IPS-18c (cell line): ENCODE measurements around the gene NEK10.

Experiments used
- H3K4me3 ChIP-seq: 2 replicates; pipeline ENCODE4 v1.7.0; 2013; ENCODE audit warnings: low read depth, mild to moderate bottlenecking, low read length, moderate library complexity; ENCODE audit not compliant: insufficient read depth
- H3K9me3 ChIP-seq: one replicate; pipeline ENCODE4 v1.6.1; 2013; ENCODE audit warnings: mild to moderate bottlenecking, low read length, moderate library complexity; ENCODE audit not compliant: control insufficient read depth, insufficient read depth

The NEK10 gene

DNA sequence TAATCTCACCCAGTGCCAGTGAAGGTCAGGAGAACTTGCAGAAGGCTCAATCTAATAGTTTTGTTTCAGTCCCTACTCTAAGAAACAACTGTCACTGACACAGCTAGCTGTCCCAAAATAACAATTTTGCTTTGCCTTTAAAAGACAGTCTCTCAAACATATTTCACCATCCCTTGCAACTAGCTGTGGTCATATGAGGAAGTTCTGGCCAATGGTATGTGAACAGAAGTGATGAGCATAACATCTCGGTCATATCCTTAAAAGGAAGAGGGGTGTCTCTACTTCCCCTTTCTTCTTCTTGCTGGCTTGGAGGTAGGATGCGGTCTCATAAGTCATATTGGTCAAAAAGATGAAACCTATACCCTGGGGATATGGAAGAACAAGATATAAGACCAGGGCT lies 198.1 kb downstream of the NEK10 start:
- Histone ChIP-seq H3K9me3 (no peaks in the 10 kb centered on the region), H3K4me3 (no peak overlapping the region)

DNA sequence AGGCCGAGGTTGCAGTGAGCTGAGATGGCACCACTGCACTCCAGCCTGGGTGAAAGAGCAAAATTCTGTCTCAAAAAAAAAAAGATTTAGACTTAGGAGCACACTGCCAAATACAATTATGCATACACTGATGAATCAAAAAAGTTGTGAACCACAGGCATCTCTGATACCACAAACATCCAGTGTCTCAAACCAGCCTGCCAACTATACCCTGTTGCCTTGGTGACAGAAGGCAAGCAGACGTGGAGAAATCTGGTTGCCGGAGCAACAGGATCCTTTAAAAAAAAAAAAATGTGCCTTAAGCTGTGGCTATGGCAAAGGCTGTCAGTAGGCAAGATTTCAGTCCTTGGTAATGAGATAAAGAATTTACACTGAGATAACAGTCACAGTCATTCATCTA lies 202.3 kb downstream of the NEK10 start:
- Histone ChIP-seq H3K4me3 (no peak overlapping the region), H3K9me3 (no peaks in the 10 kb centered on the region)

DNA sequence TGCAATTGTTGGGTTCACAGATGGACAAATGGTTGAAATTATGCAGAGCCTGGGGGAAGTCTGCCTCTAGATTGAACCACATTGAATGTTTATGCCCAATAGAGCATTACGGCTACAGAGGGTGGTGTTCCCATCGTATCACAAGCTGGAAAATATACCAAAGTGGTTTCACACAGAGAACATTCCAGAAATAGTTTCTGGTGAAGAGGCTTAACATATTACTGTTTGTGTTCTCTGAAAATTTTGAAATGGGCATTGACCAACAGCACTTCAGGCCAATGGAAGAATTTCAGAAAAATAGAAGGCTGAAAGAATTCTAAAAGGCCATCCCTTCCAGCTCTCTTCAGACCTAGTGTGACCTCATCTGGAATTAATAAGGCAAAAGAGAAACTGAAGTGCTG lies 203.9 kb downstream of the NEK10 start:
- Histone ChIP-seq H3K9me3 (no peaks in the 10 kb centered on the region), H3K4me3 (no peak overlapping the region)

DNA sequence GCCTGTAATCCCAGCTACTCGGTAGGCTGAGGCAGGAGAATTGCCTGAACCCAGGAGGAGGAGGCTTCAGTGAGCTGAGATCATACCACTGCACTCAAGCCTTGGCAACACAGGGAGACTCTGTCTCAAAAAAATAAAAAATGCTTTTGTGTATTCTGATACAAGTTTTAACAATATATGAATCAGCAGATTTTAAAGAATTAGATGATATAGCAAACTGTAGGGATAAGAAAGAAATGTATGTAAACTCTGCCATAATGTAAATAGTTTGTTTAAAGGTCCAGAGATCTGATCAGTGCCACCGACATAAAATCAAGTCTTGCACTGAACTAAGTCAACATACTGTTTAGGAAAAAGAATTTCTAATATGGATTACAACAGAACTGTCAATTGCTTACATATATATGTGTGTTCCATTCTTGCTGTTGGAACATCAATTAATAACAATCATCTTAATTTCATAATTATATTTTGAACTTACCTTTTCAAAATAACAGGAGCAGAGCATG lies 208.3 kb downstream of the NEK10 start:
- H3K4me3 ChIP-seq: no peak overlapping the region

DNA sequence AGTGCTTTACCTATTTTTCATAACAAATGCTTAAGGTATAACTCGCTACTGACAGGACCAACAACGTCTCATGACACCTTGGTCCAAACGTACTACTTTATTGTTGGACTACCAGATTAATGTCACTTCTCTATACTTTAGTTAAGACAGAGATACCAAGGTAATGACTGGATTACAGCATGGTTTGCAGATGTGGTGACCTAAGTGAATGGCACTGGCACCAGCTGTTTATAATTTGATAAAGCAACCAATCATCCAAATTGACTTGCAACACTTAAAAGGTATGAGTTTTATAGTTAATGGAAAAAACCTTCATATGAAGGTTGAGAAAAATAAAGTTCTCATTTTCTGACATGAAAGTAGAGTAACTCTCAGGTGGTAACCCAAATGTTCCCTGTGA lies 209.0 kb downstream of the NEK10 start:
- no peak overlapping the region for H3K4me3 ChIP-seq
- no peaks in the 10 kb centered on the region for H3K9me3 ChIP-seq

More for the DNA sequence above, 208.3 kb downstream of the NEK10 start:
- H3K9me3 ChIP-seq: no peaks in the 10 kb centered on the region

DNA sequence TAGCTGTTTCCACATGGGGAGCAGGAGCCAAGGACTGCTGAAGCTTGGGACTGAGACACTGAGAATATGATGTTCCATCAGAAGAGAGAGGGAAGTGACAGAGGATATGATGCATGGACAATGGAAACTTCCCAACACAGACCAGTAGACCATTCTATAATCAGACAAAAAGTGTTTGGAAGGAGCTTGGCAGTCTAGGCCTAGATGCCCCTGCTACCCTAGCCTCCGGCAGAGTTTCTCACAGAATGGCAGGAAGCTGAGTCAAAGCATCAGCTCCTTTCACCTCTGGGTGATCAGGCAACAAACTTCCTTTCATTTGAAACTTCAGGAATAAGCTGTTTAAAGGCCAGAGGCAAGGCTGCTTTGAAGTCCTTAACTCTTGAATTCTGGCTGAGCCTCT lies 222.0 kb downstream of the NEK10 start:
- Histone ChIP-seq H3K9me3 (no peaks in the 10 kb centered on the region), H3K4me3 (no peak overlapping the region)

DNA sequence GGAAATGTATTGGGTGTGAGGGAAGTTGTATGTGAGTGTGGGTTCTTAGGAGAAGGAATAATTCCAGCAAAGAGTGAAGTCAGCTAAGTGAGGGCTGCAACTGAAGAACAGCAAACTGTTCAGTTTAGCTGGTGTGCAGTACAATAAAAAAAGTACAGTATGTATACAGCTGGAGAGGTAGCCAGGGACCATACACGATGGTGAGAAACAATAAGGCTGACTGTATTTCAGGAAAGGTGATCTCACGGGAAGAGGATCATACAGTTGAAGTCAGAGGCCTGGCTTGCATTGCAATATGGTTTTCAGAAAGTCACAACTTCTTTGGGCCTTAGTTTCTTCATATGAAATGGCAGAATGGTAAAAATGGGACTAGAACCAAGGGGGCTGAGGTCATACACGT lies 222.4 kb downstream of the NEK10 start:
- H3K4me3 ChIP-seq: no peak overlapping the region
- H3K9me3 ChIP-seq: no peaks in the 10 kb centered on the region

DNA sequence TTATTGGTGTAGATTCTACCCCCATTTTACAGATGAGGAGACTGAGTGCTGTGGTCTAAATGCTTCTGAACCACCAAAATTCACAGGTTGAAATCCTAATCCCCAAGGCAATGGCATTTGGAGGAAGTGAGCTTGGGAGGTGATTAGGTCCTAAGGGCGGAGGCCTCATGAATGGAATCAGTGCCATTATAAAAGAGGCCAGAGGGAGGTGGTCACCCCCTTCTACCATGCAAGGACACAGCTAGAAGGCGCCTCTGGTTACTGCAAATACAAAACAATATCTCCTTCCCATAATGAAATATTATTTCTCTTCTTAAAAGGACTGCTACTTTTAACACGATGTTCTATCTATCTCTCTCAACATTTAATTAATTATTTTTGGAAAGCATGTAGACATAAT lies 223.5 kb downstream of the NEK10 start:
- Histone ChIP-seq H3K9me3 (no peaks in the 10 kb centered on the region), H3K4me3 (no peak overlapping the region)

DNA sequence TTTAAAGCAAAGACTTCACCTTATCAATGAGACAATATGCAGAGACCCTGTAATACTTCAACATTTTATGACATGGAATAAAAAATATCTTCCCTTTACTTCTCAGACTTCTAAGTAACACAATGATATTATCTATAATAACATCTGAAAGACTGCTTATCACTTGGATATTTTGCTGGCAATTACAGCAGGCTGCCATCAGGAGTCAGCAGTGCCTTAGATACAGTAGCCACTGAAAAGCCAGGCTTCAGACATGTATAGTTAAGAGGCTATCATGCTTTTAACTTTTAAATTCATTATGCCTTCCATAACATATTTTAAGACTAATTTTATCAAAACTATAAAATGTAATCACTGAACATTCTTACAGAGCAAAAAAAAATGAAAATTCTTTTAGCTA lies 227.5 kb downstream of the NEK10 start:
- Histone ChIP-seq H3K4me3 (no peak overlapping the region), H3K9me3 (no peaks in the 10 kb centered on the region)

DNA sequence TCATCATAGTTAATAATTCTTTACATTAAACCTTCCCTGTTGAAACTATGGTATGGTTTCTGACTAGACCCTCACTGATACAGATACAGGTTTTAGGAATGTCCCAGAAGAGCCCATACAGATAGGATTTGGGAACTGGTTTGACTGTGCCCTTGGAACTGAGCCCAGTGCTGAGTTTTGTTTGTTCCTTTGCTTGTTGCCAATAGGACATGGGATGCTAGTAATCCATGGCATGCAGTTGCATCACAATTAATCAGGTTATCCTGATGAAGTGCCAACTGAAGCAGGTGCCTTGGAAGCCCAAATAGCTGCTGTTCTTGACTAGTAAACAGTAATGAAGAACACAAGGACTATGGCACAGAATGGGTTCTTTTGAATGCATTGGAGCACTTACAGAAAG lies 230.6 kb downstream of the NEK10 start:
- Histone ChIP-seq H3K9me3 (no peaks in the 10 kb centered on the region), H3K4me3 (no peak overlapping the region)

DNA sequence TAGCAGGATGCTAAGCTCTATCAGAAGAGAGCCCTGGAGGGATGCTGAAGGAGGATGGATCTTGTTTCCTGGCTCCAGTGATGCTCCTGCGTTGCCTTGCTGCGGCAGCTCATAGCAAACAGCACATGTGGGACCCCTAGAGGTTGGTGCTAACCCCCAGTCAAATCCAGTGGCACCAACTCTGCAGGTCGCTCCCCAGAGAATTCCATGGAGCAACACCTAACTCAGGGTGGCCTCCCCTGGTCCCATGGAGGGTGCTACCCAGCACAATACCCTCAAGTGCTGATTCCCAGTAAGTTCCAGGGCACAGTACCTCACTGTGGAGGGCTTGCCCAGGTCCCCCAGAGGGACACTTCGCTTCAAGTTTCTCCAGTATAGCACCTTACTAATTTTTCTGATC lies 231.2 kb downstream of the NEK10 start:
- Histone ChIP-seq H3K9me3 (no peaks in the 10 kb centered on the region), H3K4me3 (no peak overlapping the region)

DNA sequence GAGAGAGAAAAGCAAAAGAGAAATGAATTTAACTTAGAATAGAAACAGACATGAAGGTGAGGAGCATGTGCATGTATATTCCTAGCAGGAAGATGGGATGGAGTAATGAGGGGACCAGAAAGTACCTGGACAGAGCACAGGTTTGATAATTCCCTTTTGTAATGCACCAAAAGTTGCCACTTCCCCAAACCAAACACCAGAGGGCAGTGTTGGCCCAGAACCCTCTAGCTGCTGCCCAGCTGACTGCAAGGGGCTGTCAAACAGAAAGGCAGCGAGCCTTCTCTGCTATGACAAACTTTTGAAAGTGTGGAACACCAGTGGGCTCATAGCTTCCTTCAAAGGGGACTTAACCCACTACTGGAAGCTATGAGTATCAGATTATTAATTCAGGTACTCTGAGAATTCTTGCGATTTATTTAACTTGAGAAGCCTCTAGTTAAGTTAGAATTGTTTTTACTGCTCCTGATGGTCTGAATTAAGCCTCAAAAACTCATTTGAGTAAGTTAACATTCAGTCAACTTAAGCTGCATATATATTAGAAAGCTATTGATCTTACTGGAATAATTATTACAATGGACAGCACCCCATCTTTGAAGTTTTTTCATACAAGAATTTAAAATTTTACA lies 234.9 kb downstream of the NEK10 start:
- Histone ChIP-seq H3K4me3 (no peak overlapping the region), H3K9me3 (no peaks in the 10 kb centered on the region)

DNA sequence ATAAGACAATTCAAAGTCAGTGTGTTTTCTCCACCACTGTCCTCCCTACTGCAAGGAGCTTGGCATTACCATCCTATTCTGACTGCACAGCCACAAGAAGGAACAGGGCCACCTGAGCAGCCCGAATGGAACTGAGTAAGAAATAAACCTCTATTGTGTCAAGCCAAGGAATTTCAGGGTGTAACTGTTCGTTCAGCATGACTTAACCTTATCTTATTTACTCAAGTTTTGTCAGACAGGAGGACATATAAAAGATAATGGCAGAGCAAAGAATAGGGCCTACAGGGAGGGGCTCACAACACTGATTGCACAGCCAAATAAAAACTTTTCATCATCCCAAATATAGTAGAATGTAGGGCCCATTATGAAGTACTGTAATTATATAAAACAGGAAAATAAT lies 236.1 kb downstream of the NEK10 start:
- no peaks in the 10 kb centered on the region for H3K9me3 ChIP-seq
- H3K4me3 ChIP-seq: no peak overlapping the region

DNA sequence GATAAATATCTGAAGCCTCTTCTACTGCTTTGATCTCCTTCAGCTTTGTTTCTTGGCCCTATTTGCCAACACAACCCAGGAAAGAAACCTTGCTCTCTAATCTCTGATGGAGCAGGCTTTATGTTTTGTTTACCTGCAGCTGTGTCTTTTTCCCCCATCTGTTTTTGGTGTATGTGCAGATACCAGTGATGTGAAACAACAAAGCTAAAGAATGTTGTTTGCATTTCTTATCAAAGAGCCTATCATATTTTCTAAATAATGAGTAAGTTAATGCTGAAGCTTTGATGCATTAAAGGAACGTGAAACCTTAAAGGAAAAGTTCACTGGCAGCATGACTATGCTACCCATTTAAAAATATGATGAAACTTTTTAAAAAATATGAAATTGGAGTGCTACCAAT lies 238.4 kb downstream of the NEK10 start:
- Histone ChIP-seq H3K4me3 (no peak overlapping the region), H3K9me3 (no peaks in the 10 kb centered on the region)

DNA sequence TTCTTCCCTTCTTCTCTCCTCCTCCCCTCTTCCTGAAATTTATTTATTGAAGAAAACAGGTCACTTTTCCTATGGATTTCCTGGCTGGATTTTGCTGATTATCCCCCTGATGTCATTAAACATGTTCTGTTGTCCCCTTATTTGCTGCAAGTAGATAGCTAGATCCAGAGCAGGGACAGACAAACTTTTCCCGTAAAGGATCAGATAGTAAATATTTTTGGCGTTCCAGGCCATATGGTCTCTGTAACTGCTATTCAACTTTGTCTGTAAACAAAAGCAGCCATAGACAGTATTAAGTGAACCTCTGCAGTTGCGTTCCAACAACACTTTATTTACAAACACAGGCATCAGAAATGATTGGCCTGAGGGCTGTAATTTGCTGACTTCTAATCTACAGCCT lies 241.3 kb downstream of the NEK10 start:
- Histone ChIP-seq H3K4me3 (no peak overlapping the region), H3K9me3 (no peaks in the 10 kb centered on the region)

DNA sequence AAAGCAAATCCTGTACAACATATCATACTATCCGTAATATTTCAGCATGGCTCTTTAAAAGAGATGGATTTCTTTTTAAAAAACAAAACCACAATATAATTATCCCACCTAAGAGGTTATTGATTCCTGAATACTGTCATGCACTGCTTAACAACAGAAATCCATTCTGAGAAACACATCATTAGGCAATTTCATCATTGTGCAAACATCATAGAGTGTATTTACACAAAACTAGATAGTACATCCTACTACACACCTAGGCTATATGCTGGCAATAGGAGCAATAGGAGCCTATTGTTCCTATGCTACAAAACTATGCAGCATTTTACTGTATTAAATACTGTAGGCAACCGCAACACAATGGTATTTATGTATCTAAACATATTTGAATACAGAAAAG lies 242.0 kb downstream of the NEK10 start:
- Histone ChIP-seq H3K4me3 (no peak overlapping the region), H3K9me3 (no peaks in the 10 kb centered on the region)

DNA sequence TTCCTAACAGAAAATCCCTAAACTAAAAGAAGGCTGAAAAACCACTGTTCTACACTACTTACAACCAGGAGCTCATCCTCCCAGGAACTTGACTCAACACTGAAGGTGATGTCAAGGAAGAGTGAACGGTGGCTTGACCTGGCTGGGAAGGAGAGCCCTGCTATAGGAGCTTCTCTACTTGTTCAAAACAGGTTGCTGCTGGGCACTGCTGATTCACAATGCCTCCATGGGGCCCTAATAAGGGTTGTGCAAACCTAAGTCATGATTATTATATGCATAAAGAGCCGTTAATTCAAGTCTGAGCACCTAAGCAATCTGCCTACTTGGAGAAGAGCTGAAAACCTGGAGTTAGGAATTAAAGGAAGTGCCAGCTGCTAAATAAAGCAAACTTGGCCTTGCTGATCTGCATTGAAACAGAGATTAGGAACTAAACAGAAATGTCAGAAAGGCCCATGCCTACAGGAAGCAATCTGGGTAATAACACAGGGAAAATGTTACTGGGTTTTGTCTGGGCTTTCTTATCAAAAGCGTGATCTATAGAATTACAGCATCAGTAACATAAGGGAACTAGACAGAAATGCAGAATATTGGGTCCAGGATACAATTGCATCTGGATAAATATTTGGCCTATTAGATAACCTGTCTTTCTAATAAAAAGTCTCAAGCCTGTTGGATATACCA lies 243.2 kb downstream of the NEK10 start:
- Histone ChIP-seq H3K4me3 (no peak overlapping the region; the same call in 1 of the 2 replicates), H3K9me3 (no peaks in the 10 kb centered on the region)

DNA sequence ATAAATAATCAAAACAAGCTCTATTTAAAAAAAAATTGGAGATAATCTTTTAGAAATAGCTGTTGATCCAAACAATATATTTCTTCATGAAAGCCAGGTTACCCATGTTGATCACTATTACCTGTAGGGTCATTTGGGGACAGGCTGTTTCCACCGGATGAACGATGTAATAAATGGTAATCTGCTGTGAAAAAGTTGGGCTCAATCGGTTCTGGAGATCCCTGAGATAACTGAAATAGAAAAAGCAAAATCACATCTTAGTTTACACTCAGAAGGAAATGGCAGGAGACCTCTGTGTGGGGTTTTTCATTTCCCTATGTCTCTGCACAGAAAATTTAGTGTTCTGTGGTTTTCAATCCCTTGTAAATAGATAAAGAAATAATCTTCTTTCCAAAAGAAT lies 249.5 kb downstream of the NEK10 start:
- no peaks in the 10 kb centered on the region for H3K9me3 ChIP-seq
- no peak overlapping the region for H3K4me3 ChIP-seq

DNA sequence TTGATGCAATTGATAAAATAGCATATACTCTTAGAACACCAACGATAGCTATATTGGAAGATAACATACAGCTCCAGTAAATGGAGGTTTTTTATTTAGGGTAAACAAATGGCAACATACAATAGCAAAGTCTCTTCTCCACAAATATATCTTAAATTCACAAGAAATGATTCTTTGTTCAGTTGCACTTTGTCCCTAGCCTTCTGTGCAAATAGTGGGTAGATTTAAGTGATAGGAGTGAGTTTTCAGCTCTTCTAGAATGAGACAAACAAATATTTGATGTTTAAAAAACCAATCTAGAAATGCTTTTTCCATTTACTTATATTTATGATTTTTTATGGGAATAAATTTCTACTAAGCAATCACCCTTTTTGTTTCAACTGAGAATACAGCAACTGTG lies 253.8 kb downstream of the NEK10 start:
- Histone ChIP-seq H3K4me3 (no peak overlapping the region), H3K9me3 (no peaks in the 10 kb centered on the region)
